Kidney epithelial cell (primary cell): ENCODE data around the gene MYO10. TPM values are rescaled to one million over a fixed set of nuclear protein-coding genes. Genes with fewer than 3 reads are reported as not detected.

ENCODE experiments used
- DNase-seq: peaks from one replicate; pipeline ENCODE4 v3.0.0-alpha.2; 2010; ENCODE audit warnings: low read depth
- H3K27me3 ChIP-seq: 2 replicates; pipeline ENCODE4 v1.6.0; 2011; ENCODE audit warnings: low read length; ENCODE audit not compliant: control insufficient read depth, insufficient read depth
- H3K36me3 ChIP-seq: 2 replicates; pipeline ENCODE4 v1.5.1; 2011; ENCODE audit warnings: low read length; ENCODE audit not compliant: control insufficient read depth, insufficient read depth
- H3K4me3 ChIP-seq: 2 replicates; pipeline ENCODE4 v1.5.1; 2011; ENCODE audit warnings: low read depth, mild to moderate bottlenecking, control low read depth, low read length
- total RNA-seq: library from RNA; depleted of rRNA; stranded (reverse); fragments of >200 nt; gene quantifications from 2 replicates; pipeline ENCODE4 v1.2.3, GENCODE V29; 2015
- TF ChIP-seq, protein P1 (sequence below): IDR thresholded peaks from 2 replicates; pipeline ENCODE4 v1.5.1; 2011; ENCODE audit warnings: mild to moderate bottlenecking, moderate library complexity, low read length, control low read depth, inconsistent platforms; ENCODE audit not compliant: insufficient read depth, poor library complexity, severe bottlenecking

Gene MYO10
- total RNA-seq, 1 donor from 2014 or later = 80.3 TPM

DNA sequence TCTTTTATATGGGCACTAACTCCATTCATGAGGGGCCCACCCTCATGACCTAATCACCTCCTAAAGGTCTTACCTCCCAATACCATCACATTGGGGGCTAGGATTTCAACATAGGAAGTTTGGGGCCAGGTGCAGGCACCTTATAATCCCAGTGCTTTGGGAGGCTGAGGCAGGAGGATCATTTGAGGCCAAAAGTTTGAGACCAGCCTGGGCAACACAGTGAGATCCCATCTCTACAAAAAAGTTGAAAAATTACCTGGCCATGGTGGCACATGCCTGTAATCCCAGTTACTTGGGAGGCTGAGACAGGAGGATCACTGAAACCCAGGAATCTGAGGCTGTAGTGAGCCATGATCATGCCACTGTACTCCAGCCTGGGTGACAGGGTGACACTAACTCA is 76.7 kb downstream of the MYO10 start:
- TF ChIP-seq, protein P1, sequence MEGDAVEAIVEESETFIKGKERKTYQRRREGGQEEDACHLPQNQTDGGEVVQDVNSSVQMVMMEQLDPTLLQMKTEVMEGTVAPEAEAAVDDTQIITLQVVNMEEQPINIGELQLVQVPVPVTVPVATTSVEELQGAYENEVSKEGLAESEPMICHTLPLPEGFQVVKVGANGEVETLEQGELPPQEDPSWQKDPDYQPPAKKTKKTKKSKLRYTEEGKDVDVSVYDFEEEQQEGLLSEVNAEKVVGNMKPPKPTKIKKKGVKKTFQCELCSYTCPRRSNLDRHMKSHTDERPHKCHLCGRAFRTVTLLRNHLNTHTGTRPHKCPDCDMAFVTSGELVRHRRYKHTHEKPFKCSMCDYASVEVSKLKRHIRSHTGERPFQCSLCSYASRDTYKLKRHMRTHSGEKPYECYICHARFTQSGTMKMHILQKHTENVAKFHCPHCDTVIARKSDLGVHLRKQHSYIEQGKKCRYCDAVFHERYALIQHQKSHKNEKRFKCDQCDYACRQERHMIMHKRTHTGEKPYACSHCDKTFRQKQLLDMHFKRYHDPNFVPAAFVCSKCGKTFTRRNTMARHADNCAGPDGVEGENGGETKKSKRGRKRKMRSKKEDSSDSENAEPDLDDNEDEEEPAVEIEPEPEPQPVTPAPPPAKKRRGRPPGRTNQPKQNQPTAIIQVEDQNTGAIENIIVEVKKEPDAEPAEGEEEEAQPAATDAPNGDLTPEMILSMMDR = no peak
- Histone ChIP-seq H3K4me3 (no peak overlapping the region), H3K27me3 (no peaks in the 10 kb centered on the region), H3K36me3 (no peaks in the 10 kb centered on the region)
- no peak for DNase-seq

DNA sequence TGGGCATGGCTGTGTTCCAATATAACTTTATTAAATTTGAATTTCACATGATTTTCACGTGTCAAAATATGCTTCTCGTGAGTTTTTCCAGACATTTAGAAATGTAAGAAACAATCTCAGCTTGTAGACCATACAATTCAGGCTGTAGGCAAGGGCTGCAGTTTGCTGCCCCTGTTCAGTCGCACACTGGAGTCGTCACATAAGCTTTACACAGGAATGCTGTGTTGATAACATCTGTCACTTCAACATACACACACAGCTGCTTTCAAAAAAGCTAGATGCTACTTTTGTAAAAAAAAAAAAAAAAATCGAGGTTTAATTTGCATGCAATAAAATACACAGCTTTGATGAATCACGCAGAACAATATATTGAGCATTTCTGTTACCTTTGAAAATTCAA is 77.9 kb downstream of the MYO10 start:
- TF ChIP-seq, protein P1 = no peak
- Histone ChIP-seq H3K27me3 (no peaks in the 10 kb centered on the region), H3K4me3 (no peak overlapping the region), H3K36me3 (no peaks in the 10 kb centered on the region)
- DNase-seq = no peak

DNA sequence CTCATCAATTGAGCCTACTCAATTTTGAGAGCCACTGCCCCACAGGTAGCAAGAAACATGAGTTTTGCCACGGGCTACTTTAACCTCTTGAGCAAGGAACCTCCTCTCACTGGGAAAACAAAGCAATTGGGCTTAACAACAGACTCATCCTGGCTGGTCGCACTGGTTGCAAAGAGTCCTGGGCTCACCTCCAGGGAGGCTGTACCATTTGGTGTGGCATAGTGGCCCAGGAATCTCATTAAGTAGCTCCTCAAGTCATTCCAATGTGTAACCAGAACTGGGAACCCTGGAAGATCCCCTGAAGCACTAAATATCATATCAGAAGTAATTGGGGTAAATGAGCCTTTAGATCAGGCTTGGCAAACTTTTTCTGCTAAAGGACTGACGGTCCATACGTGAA is 78.5 kb downstream of the MYO10 start:
- Histone ChIP-seq H3K4me3 (no peak overlapping the region), H3K27me3 (no peaks in the 10 kb centered on the region), H3K36me3 (no peaks in the 10 kb centered on the region)
- DNase-seq = no peak
- TF ChIP-seq, protein P1 = no peak

DNA sequence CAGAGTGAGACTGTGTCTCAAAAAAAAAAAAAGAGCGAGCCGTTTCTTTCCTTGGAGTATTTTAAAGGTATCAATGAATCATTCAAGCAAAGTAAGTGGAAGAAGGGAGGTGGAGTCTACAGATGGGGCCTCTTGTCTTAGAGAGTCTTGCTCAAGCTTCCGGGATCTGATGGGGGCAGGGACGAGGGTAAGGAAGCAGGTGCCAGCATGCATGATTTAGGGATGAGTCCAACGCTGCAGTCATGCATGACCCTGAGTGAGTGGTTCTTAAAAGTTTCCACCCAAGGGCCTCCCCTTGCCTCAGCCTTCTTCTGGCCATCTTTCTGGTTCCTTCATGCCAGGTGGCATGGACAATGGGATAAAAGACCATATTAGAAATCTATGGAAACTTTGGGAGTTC is 79.6 kb downstream of the MYO10 start:
- Histone ChIP-seq H3K36me3 (no peaks in the 10 kb centered on the region), H3K4me3 (no peak overlapping the region), H3K27me3 (no peaks in the 10 kb centered on the region)
- DNase-seq = peak; percentile 77
- TF ChIP-seq, protein P1 = no peak

DNA sequence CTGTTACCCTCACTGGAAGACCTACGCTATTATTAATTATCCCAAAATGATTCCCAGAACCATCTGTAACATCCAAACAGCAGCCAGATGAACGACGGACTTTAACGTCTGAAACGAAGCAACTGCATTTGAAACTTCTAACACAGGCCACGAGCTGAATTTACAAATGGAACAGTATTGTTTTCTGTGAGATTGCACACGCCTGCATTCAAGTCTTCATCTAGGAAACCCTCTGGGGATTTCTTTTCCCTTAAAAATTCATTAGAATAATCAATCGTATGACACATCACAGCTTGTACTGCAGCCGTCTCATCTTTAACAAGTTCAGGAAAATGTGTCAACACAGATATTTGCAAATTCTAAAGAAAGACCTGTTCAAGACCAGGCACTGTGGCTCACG is 80.2 kb downstream of the MYO10 start:
- H3K36me3 ChIP-seq = no peaks in the 10 kb centered on the region
- TF ChIP-seq, protein P1 = no peak
- no peak overlapping the region for H3K4me3 ChIP-seq
- no peak for DNase-seq
- no peaks in the 10 kb centered on the region for H3K27me3 ChIP-seq

DNA sequence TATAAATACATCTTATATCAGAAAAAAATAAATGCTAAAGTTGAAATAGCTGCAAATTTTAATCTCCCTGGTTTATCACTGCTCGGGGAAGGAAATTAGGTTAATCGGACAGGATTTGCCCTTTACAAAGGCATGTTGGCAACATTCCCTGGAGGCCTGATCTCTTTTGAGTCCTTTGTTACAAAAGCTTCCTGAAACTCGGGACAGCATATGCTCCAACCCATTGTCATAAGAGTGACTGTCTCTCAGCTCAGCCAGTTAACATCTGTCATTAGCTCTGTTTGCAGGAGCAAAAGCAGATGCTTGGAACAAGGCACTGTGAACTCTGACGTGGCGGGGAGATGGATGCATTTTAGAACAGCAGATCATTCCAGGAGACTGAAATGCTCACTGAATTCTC is 80.6 kb downstream of the MYO10 start:
- H3K4me3 ChIP-seq = no peak overlapping the region
- TF ChIP-seq, protein P1 = no peak
- DNase-seq = no peak
- H3K36me3 ChIP-seq = no peaks in the 10 kb centered on the region
- no peaks in the 10 kb centered on the region for H3K27me3 ChIP-seq
